SU-DHL-6 (cell line): ENCODE results near the gene FARS2.

Experiments used
- H2AFZ ChIP-seq: fragments of 200-600 bp; sonication (generic); 2 replicates; pipeline ENCODE4 v1.6.1; 2014; ENCODE audit warnings: low read depth, mild to moderate bottlenecking, moderate library complexity, mixed read lengths, antibody characterized with exemption, low read length; ENCODE audit not compliant: severe bottlenecking
- H3F3A ChIP-seq: fragments of 200-600 bp; shearing (Covaris generic); 2 replicates; pipeline ENCODE4 v1.6.0; 2016; ENCODE audit warnings: antibody characterized with exemption, mild to moderate bottlenecking; ENCODE audit not compliant: insufficient read depth
- H3K27ac ChIP-seq: fragments of 200-600 bp; sonication (generic); 2 replicates; pipeline ENCODE4 v1.5.1; 2016; ENCODE audit warnings: low read depth, mild to moderate bottlenecking, low read length, moderate library complexity, mixed read lengths
- H3K27me3 ChIP-seq: fragments of 200-600 bp; sonication (generic), shearing (Covaris generic); 2 replicates; pipeline ENCODE4 v1.6.0; 2014; ENCODE audit warnings: mild to moderate bottlenecking, low read length
- H3K36me3 ChIP-seq: fragments of 200-600 bp; sonication (generic); 2 replicates; pipeline ENCODE4 v1.6.1; 2014; ENCODE audit warnings: mild to moderate bottlenecking, low read length, mixed read lengths
- H3K4me2 ChIP-seq: fragments of 300-600, 200-600 bp; shearing (Covaris generic), sonication (generic); 2 replicates; pipeline ENCODE4 v1.6.0; 2014; ENCODE audit warnings: low read length, low read depth, mild to moderate bottlenecking; ENCODE audit not compliant: poor library complexity, severe bottlenecking
- H3K4me3 ChIP-seq: fragments of 200-600 bp; sonication (generic); 2 replicates; pipeline ENCODE4 v1.5.1; 2014; ENCODE audit warnings: antibody characterized with exemption, low read length, mild to moderate bottlenecking, mixed read lengths; ENCODE audit not compliant: insufficient read depth, poor library complexity, severe bottlenecking
- H3K79me2 ChIP-seq: fragments of 200-600 bp; sonication (generic); 2 replicates; pipeline ENCODE4 v1.6.1; 2014; ENCODE audit warnings: mild to moderate bottlenecking, low read length, moderate library complexity; ENCODE audit not compliant: insufficient read depth
- H3K9ac ChIP-seq: fragments of 200-600 bp; sonication (generic); 2 replicates; pipeline ENCODE4 v1.7.0; 2014; ENCODE audit warnings: mild to moderate bottlenecking, low read length
- H3K9me2 ChIP-seq: fragments of 200-600 bp; sonication (generic); replicated peaks from 2 replicates; pipeline ENCODE4 v1.6.1; 2014; ENCODE audit warnings: low read length; ENCODE audit not compliant: insufficient read depth
- H3K9me3 ChIP-seq: fragments of 200-600 bp; sonication (generic); 2 replicates; pipeline ENCODE4 v1.6.1; 2014; ENCODE audit warnings: low read length, mixed read lengths; ENCODE audit not compliant: insufficient read depth
- H4K20me1 ChIP-seq: fragments of 200-600 bp; sonication (generic); 2 replicates; pipeline ENCODE4 v1.6.1; 2014; ENCODE audit warnings: low read depth, mild to moderate bottlenecking, antibody characterized with exemption, low read length, moderate library complexity, mixed read lengths
- CTCF ChIP-seq: fragments of 200-600 bp; sonication (generic); IDR thresholded peaks from one replicate; pipeline ENCODE4 v1.5.1; 2017; ENCODE audit warnings: antibody characterized with exemption, mild to moderate bottlenecking, low read length, moderate library complexity; ENCODE audit not compliant: insufficient read depth, poor library complexity, severe bottlenecking
- EZH2phosphoT487 ChIP-seq: fragments of 200-600 bp; sonication (generic), shearing (Covaris generic); conservative IDR thresholded peaks from 2 replicates; pipeline ENCODE4 v1.6.1; 2018; ENCODE audit warnings: mild to moderate bottlenecking, antibody characterized with exemption, low read length, moderate library complexity, mixed read lengths

FARS2 gene

GRCh38 chr6:5478380-5478779 is 217.1 kb downstream of the FARS2 start:
- H3K36me3 ChIP-seq = no peaks in the 10 kb centered on the region
- H3K9ac ChIP-seq = no peak overlapping the region
- H3K79me2 ChIP-seq = no peaks in the 10 kb centered on the region
- no peaks in the 10 kb centered on the region for H3K27me3 ChIP-seq
- H2AFZ ChIP-seq = no peak overlapping the region
- H3K9me3 ChIP-seq = no peaks in the 10 kb centered on the region
- no peaks in the 10 kb centered on the region for H3F3A ChIP-seq
- no peaks in the 10 kb centered on the region for H3K9me2 ChIP-seq
- H3K27ac ChIP-seq = no peak overlapping the region
- TF ChIP-seq CTCF (no peak), EZH2phosphoT487 (no peak)
- no peak overlapping the region for H3K4me3 ChIP-seq
- no peaks in the 10 kb centered on the region for H4K20me1 ChIP-seq
- no peak overlapping the region for H3K4me2 ChIP-seq

GRCh38 chr6:5481033-5481432 is 219.7 kb downstream of the FARS2 start:
- no peaks in the 10 kb centered on the region for H3K36me3 ChIP-seq
- H3K27ac ChIP-seq = no peak overlapping the region
- no peaks in the 10 kb centered on the region for H3F3A ChIP-seq
- H3K9me2 ChIP-seq = no peaks in the 10 kb centered on the region
- no peak overlapping the region for H3K4me3 ChIP-seq
- no peaks in the 10 kb centered on the region for H3K79me2 ChIP-seq
- no peaks in the 10 kb centered on the region for H3K27me3 ChIP-seq
- H3K9ac ChIP-seq = no peak overlapping the region
- no peaks in the 10 kb centered on the region for H3K9me3 ChIP-seq
- no peaks in the 10 kb centered on the region; the same call in 1 of the 2 replicates for H4K20me1 ChIP-seq
- no peak overlapping the region for H3K4me2 ChIP-seq
- TF ChIP-seq EZH2phosphoT487 = no peak
- no peak for TF ChIP-seq CTCF
- no peak overlapping the region for H2AFZ ChIP-seq

GRCh38 chr6:5481750-5482149 is 220.4 kb downstream of the FARS2 start:
- H3K79me2 ChIP-seq = no peaks in the 10 kb centered on the region
- no peak overlapping the region for H3K27ac ChIP-seq
- no peaks in the 10 kb centered on the region for H3K27me3 ChIP-seq
- no peaks in the 10 kb centered on the region for H3K9me3 ChIP-seq
- no peak overlapping the region for H2AFZ ChIP-seq
- H3K36me3 ChIP-seq = no peaks in the 10 kb centered on the region
- no peaks in the 10 kb centered on the region; the same call in 1 of the 2 replicates for H4K20me1 ChIP-seq
- H3F3A ChIP-seq = no peaks in the 10 kb centered on the region
- no peak overlapping the region for H3K9ac ChIP-seq
- no peak overlapping the region for H3K4me2 ChIP-seq
- no peak overlapping the region for H3K4me3 ChIP-seq
- H3K9me2 ChIP-seq = no peaks in the 10 kb centered on the region
- no peak for TF ChIP-seq CTCF
- TF ChIP-seq EZH2phosphoT487 = no peak

- Histone ChIP-seq H4K20me1 (no peaks in the 10 kb centered on the region; the same call in 1 of the 2 replicates), H3K9me2 (no peaks in the 10 kb centered on the region), H3K79me2 (no peaks in the 10 kb centered on the region), H3K9me3 (no peaks in the 10 kb centered on the region), H3K9ac (no peak overlapping the region), H3F3A (no peaks in the 10 kb centered on the region), H3K4me3 (no peak overlapping the region), H3K4me2 (no peak overlapping the region), H3K36me3 (no peaks in the 10 kb centered on the region), H3K27ac (no peak overlapping the region), H2AFZ (no peak overlapping the region), H3K27me3 (no peaks in the 10 kb centered on the region)
- TF ChIP-seq CTCF (no peak), EZH2phosphoT487 (no peak)
Observed at GRCh38 chr6:5482619-5483018, 221.3 kb downstream of the FARS2 start.
